Measurements from ENCODE around the gene CNOT1.

GRCh38 chr16:58501242-58502131, 128.1 kb downstream of the CNOT1 start:
- TF ChIP-seq CTCF (IDR thresholded peaks at IDR 0.05 in 2 of 3, conservative IDR thresholded peaks at IDR 0.05 in 1 of 3; ENCODE audit: control insufficient read depth in 2 of 3, extremely low read depth in 1 of 3, insufficient read depth in 1 of 3, low read depth in 3 of 3, low read length in 3 of 3) (no peak), ATF2 (IDR thresholded peaks at IDR 0.05; ENCODE audit: low read length) (no peak), YY1 (IDR thresholded peaks at IDR 0.05; ENCODE audit: low read depth, low read length) (no peak)
